ENCODE results near the gene RASA3. TPM values are rescaled to one million over a fixed set of nuclear protein-coding genes. Genes with fewer than 3 reads are reported as not detected.

The RASA3 gene
- total and polyA plus RNA-seq, 9 of the 15 experiments (the other 6 are each of a cell fraction or from before 2014, with no cell fraction given) = 0.72 to 25.3 (median 14.4) TPM

DNA sequence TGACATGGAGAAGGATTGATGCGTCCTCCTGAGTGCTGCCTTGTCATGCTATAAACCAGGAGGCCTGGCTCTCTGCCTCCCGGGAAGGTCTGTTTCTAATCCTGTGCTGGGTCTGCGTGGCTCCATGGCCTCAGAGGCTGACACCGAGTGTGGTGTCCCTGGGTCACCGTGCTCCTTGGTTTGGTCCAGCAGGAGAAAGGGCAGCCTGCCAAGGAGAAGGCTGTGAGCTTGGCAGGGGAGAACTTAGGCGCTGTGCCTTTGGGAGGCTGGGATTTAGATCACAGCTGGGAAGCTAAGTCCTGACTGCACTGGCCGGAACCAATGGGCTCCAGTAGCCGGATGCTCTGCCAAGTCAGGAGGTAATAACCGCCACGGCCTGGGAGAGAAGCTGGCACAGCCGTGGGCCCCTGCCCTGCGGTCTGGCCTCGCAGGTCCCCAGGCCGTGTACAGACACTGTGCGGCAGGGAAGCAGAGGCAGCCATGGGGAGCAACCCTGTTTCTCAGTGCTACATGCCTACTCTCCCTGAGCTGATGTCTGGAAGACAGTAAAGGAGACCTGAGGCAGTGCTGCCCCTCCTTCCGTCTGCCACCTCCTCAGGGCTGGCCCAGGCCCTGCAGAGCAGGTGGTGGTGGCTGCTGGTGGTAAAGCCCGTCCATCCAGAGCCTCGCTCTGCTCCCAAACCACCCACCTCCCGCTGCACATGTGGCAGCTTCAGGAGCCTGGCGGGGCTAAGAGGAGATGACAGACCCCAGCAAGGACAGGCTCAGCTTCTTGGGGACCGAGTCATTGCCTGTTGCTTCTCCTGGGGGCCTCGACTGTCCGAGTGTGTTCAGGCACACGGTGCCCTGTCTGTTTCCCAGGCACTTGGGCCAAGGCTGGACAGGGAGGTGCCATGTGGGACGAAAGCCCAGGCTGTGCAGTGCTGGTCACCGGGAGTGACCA lies 203.5 kb downstream of the RASA3 start:
- H4K20me1 ChIP-seq (replicated peaks; ENCODE audit: control insufficient read depth, insufficient read depth, low read length) = no peaks in the 10 kb centered on the region
- H3K9me1 ChIP-seq (ENCODE audit: control insufficient read depth, insufficient read depth, low read length) = no peaks in the 10 kb centered on the region
- DNase-seq (ENCODE audit: extremely low read depth in 1 of 4, low spot score in 3 of 4) = no peak
- no peak overlapping the region for H3K9ac ChIP-seq (ENCODE audit: insufficient read depth in 1 of 2, low read depth in 2 of 2, low read length in 2 of 2)
- POLR2A ChIA-PET = interaction anchor here (0.8 kb wide), 1 partner anchor 9 kb away, joined by 3 read pairs; no protein-coding TSS in a partner anchor
- H3K4me1 ChIP-seq (replicated peaks in 1 of 2; ENCODE audit: control insufficient read depth in 2 of 2, insufficient read depth in 2 of 2, low read length in 2 of 2) = peaks cover 0 to 3% of the 10 kb centered on the region in 2 experiments; a peak in 1 of 5 replicates
- no peaks in the 10 kb centered on the region for H3K9me3 ChIP-seq (replicated peaks; ENCODE audit: control insufficient read depth, insufficient read depth, low read depth, low read length)
- no peaks in the 10 kb centered on the region for H3K36me3 ChIP-seq (ENCODE audit: control insufficient read depth, insufficient read depth, low read length)
- WGBS (ENCODE audit: insufficient coverage, low coverage, missing lambda C conversion rate) = 3% methylated on average over 16 of the region's 26 CpGs
- H3K79me2 ChIP-seq (ENCODE audit: control insufficient read depth, insufficient read depth, low read length) = no peaks in the 10 kb centered on the region
- H3K27ac ChIP-seq (ENCODE audit: extremely low read depth, low read depth, low read length) = no peak overlapping the region
- CTCF ChIA-PET (ENCODE audit: low intra/inter-chr PET ratio) = no interaction called here
- no peak overlapping the region for H3K4me2 ChIP-seq (ENCODE audit: insufficient read depth, low read length)
- no peak for ATAC-seq
- intact Hi-C loops (cut with micrococcal nuclease) (no loop called here), in situ Hi-C loops (cut with MboI) (loop anchor here (10.0 kb wide), 1 partner anchor 194 kb away; no protein-coding TSS in a partner anchor)
- no peak overlapping the region for H2AFZ ChIP-seq (ENCODE audit: low read depth, low read length)
- no peak for TF ChIP-seq PURB (CRISPR knock-in tag; IDR thresholded peaks at IDR 0.05; ENCODE audit: low read depth)
- TF ChIP-seq ZNF699 (CRISPR knock-in tag; IDR thresholded peaks at IDR 0.05; ENCODE audit: insufficient replicate concordance) = no peak
- TF ChIP-seq FOXP1 (CRISPR knock-in tag; IDR thresholded peaks at IDR 0.05) = no peak
- TF ChIP-seq CHD4 (IDR thresholded peaks at IDR 0.05; ENCODE audit: insufficient read depth, insufficient replicate concordance, low read depth, low read length, poor library complexity, severe bottlenecking) = no peak
- TF ChIP-seq NCOA2 (IDR thresholded peaks at IDR 0.05; ENCODE audit: partially characterized antibody in 2 of 2) = no peak
- TF ChIP-seq, protein P1, sequence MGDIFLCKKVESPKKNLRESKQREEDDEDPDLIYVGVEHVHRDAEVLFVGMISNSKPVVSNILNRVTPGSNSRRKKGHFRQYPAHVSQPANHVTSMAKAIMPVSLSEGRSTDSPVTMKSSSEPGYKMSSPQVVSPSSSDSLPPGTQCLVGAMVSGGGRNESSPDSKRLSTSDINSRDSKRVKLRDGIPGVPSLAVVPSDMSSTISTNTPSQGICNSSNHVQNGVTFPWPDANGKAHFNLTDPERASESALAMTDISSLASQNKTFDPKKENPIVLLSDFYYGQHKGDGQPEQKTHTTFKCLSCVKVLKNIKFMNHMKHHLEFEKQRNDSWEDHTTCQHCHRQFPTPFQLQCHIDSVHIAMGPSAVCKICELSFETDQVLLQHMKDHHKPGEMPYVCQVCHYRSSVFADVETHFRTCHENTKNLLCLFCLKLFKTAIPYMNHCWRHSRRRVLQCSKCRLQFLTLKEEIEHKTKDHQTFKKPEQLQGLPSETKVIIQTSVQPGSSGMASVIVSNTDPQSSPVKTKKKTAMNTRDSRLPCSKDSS (IDR thresholded peaks at IDR 0.05; ENCODE audit: low read depth, partially characterized antibody) = no peak
- H3K27me3 ChIP-seq (ENCODE audit: control insufficient read depth in 2 of 2, insufficient read depth in 2 of 2, low read length in 2 of 2) = peaks cover 16 to 67% of the 10 kb centered on the region in 2 experiments; a peak in 4 of 5 replicates
- BruUV-seq (replicated peaks) = no TSS peak
- FAIRE-seq = no peak
- no peak overlapping the region for H3K4me3 ChIP-seq

Other genes starting within 250 kb of the RASA3 start
- gene C13orf46, start 158.5 kb downstream of the RASA3 start, total RNA-seq (2014; rRNA removed) = 0.05 TPM in 1 of 2 replicates, not detected in the other
- gene C13orf46, start 158.5 kb downstream of the RASA3 start, total RNA-seq (2014; rRNA removed; fragmentation: Illumina TruSeq; extraction: Trizol) = not detected in 2 replicates
- gene C13orf46, start 158.5 kb downstream of the RASA3 start, total RNA-seq (2015; rRNA removed; fragmentation: Illumina TruSeq; extraction: Trizol) = 0.04 TPM in 1 of 2 replicates, not detected in the other
- 0.13 and 0.24 TPM in 2 replicates for gene C13orf46, start 158.5 kb downstream of the RASA3 start, total RNA-seq (2021)
- not detected in 2 replicates for gene C13orf46, start 158.5 kb downstream of the RASA3 start, polyA plus RNA-seq (2011; rRNA removed)
- gene C13orf46, start 158.5 kb downstream of the RASA3 start, polyA plus RNA-seq (2014; fragmentation: Illumina TruSeq; extraction: Trizol) = 0.06 and 0.10 TPM in 2 replicates
- gene C13orf46, start 158.5 kb downstream of the RASA3 start, polyA plus RNA-seq (2014; fragmentation: Nextera tagmentation; extraction: Ambion mirVana) = not detected
- gene C13orf46, start 158.5 kb downstream of the RASA3 start, polyA plus RNA-seq (2014; rRNA removed) = 0.05 TPM in 2 replicates
- not detected in 2 replicates for gene CFAP97D2, start 46.6 kb upstream of the RASA3 start, total RNA-seq (2014; rRNA removed)
- not detected in 2 replicates for gene CFAP97D2, start 46.6 kb upstream of the RASA3 start, total RNA-seq (2014; rRNA removed; fragmentation: Illumina TruSeq; extraction: Trizol)
- gene CFAP97D2, start 46.6 kb upstream of the RASA3 start, total RNA-seq (2015; rRNA removed; fragmentation: Illumina TruSeq; extraction: Trizol) = not detected in 2 replicates
- gene CFAP97D2, start 46.6 kb upstream of the RASA3 start, total RNA-seq (2021) = not detected in 2 replicates
- gene CFAP97D2, start 46.6 kb upstream of the RASA3 start, polyA plus RNA-seq (2011; rRNA removed) = not detected in 2 replicates
- gene CFAP97D2, start 46.6 kb upstream of the RASA3 start, polyA plus RNA-seq (2014; fragmentation: Illumina TruSeq; extraction: Trizol) = not detected in 2 replicates
- not detected for gene CFAP97D2, start 46.6 kb upstream of the RASA3 start, polyA plus RNA-seq (2014; fragmentation: Nextera tagmentation; extraction: Ambion mirVana)
- gene CFAP97D2, start 46.6 kb upstream of the RASA3 start, polyA plus RNA-seq (2014; rRNA removed) = not detected in 2 replicates
- 26.4 and 28.2 TPM in 2 replicates for gene CDC16, start 102.3 kb upstream of the RASA3 start, total RNA-seq (2014; rRNA removed)
- 51.6 and 58.7 TPM in 2 replicates for gene CDC16, start 102.3 kb upstream of the RASA3 start, total RNA-seq (2014; rRNA removed; fragmentation: Illumina TruSeq; extraction: Trizol)
- 46.9 and 48.5 TPM in 2 replicates for gene CDC16, start 102.3 kb upstream of the RASA3 start, total RNA-seq (2015; rRNA removed; fragmentation: Illumina TruSeq; extraction: Trizol)
- gene CDC16, start 102.3 kb upstream of the RASA3 start, total RNA-seq (2021) = 54.0 and 59.7 TPM in 2 replicates
- 101 and 102 TPM in 2 replicates for gene CDC16, start 102.3 kb upstream of the RASA3 start, polyA plus RNA-seq (2011; rRNA removed)
- 65.7 and 70.2 TPM in 2 replicates for gene CDC16, start 102.3 kb upstream of the RASA3 start, polyA plus RNA-seq (2014; fragmentation: Illumina TruSeq; extraction: Trizol)
- gene CDC16, start 102.3 kb upstream of the RASA3 start, polyA plus RNA-seq (2014; fragmentation: Nextera tagmentation; extraction: Ambion mirVana) = 10 to 100 TPM; 23.2 to 29.8 TPM
- 67.6 and 68.0 TPM in 2 replicates for gene CDC16, start 102.3 kb upstream of the RASA3 start, polyA plus RNA-seq (2014; rRNA removed)
- 36.2 and 57.8 TPM in 2 replicates for gene UPF3A, start 149.0 kb upstream of the RASA3 start, total RNA-seq (2014; rRNA removed)
- 39.1 and 40.5 TPM in 2 replicates for gene UPF3A, start 149.0 kb upstream of the RASA3 start, total RNA-seq (2014; rRNA removed; fragmentation: Illumina TruSeq; extraction: Trizol)
- gene UPF3A, start 149.0 kb upstream of the RASA3 start, total RNA-seq (2015; rRNA removed; fragmentation: Illumina TruSeq; extraction: Trizol) = 44.2 and 48.2 TPM in 2 replicates
- 36.0 and 40.9 TPM in 2 replicates for gene UPF3A, start 149.0 kb upstream of the RASA3 start, total RNA-seq (2021)
- gene UPF3A, start 149.0 kb upstream of the RASA3 start, polyA plus RNA-seq (2011; rRNA removed) = 56.7 and 59.9 TPM in 2 replicates
- gene UPF3A, start 149.0 kb upstream of the RASA3 start, polyA plus RNA-seq (2014; fragmentation: Illumina TruSeq; extraction: Trizol) = 56.1 and 64.8 TPM in 2 replicates
- 10 to 100 TPM; 15.6 to 17.5 TPM for gene UPF3A, start 149.0 kb upstream of the RASA3 start, polyA plus RNA-seq (2014; fragmentation: Nextera tagmentation; extraction: Ambion mirVana)
- 64.1 and 76.5 TPM in 2 replicates for gene UPF3A, start 149.0 kb upstream of the RASA3 start, polyA plus RNA-seq (2014; rRNA removed)
- 15.3 and 16.6 TPM in 2 replicates for gene CHAMP1, start 181.9 kb upstream of the RASA3 start, total RNA-seq (2014; rRNA removed)
- gene CHAMP1, start 181.9 kb upstream of the RASA3 start, total RNA-seq (2014; rRNA removed; fragmentation: Illumina TruSeq; extraction: Trizol) = 14.2 and 14.6 TPM in 2 replicates
- 11.7 and 13.4 TPM in 2 replicates for gene CHAMP1, start 181.9 kb upstream of the RASA3 start, total RNA-seq (2015; rRNA removed; fragmentation: Illumina TruSeq; extraction: Trizol)
- 30.8 and 32.4 TPM in 2 replicates for gene CHAMP1, start 181.9 kb upstream of the RASA3 start, total RNA-seq (2021)
- gene CHAMP1, start 181.9 kb upstream of the RASA3 start, polyA plus RNA-seq (2011; rRNA removed) = 17.3 and 24.2 TPM in 2 replicates
- 35.8 and 40.6 TPM in 2 replicates for gene CHAMP1, start 181.9 kb upstream of the RASA3 start, polyA plus RNA-seq (2014; fragmentation: Illumina TruSeq; extraction: Trizol)
- gene CHAMP1, start 181.9 kb upstream of the RASA3 start, polyA plus RNA-seq (2014; fragmentation: Nextera tagmentation; extraction: Ambion mirVana) = under 1 TPM; 0.70 to 0.84 TPM
- gene CHAMP1, start 181.9 kb upstream of the RASA3 start, polyA plus RNA-seq (2014; rRNA removed) = 21.7 and 26.7 TPM in 2 replicates

Data from K562 (cell line).